Measurements from ENCODE around the gene C6orf15.

Gene C6orf15

DNA sequence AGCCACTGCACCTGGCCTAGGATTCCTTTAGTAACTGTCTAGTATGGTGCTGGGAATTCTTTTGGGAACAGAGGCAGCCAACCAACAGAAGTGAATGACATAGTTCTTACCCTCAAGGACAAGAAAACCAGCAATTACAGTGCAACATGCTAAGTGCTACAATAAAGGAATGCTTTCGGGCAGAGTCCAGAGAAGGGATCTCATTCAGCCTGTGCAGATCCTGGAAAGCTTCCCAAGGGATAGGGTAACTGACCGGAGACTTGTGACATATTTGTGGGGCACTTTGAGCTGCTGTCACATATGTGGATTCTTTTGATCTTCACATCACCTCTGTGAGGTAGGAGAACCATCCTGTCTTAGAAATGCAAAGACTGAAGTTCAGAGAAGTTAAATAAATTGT lies 46.8 kb downstream of the C6orf15 start:
- DNase-seq, result no peak

DNA sequence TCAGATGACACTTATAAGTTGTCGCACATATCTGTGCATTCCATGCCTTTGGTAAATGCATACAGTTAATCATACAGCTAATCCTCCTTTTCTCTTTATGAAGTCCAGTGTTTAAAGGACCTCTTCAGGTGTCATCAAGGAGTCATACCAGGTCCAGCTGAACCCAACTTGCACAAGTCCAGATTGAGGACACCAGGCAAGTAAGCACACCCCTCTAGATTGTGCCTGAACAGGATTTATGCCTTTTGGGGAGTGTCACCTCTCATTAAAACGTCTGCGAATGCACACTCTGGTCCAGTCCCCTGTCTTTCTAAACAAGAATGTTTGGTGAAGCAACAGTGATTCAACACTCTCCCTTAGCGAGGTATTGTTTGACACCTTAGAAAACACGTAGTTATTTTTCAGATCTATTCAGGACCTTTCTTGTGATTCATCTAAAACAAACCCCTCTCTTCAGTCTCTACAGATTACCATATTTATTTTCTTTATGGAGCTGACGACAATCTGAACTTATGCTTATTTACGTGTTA lies 48.4 kb downstream of the C6orf15 start:
- DNase-seq, result no peak
